K562 (cell line): ENCODE data around the gene CEMIP. TPM values are rescaled to one million over a fixed set of nuclear protein-coding genes. Genes with fewer than 3 reads are reported as not detected.

Experiments used
- BDP1 ChIP-seq: IDR thresholded peaks from 3 replicates; pipeline ENCODE4 v1.6.1; 2011; ENCODE audit not compliant: insufficient read length, insufficient read depth
- CBX1 ChIP-seq: sonication (generic); IDR thresholded peaks from 2 replicates; pipeline ENCODE4 v1.6.1; 2016; ENCODE audit warnings: antibody characterized with exemption, low read depth, mild to moderate bottlenecking
- CTBP1 ChIP-seq: fragments of 450-650 bp; IDR thresholded peaks from 2 replicates; pipeline ENCODE4 v1.6.1; 2016; ENCODE audit warnings: borderline replicate concordance
- KAT8 ChIP-seq: fragments of 450-650 bp; IDR thresholded peaks from 2 replicates; pipeline ENCODE4 v1.6.1; 2016; ENCODE audit warnings: low read depth, mild to moderate bottlenecking
- XRCC5 ChIP-seq: fragments of 200-400 bp; formaldehyde crosslinking; IDR thresholded peaks from 2 replicates; pipeline ENCODE4 v1.6.1; 2017; ENCODE audit warnings: low read depth, mild to moderate bottlenecking, low read length
- ZBTB1 ChIP-seq: sonication (generic); formaldehyde crosslinking; IDR thresholded peaks from 2 replicates; pipeline ENCODE4 v1.8.1; 2023; ENCODE audit warnings: missing genetic modification reagents, low read depth, mild to moderate bottlenecking, borderline replicate concordance
- ZNF436 ChIP-seq: fragments of 250-450, 450-650 bp; sonication (Bioruptor Pico); formaldehyde crosslinking; IDR thresholded peaks from 2 replicates; pipeline ENCODE4 v1.7.0; 2020; ENCODE audit warnings: mild to moderate bottlenecking
- polyA plus RNA-seq, 8 experiments: library from polyadenylated mRNA; depleted of rRNA in 4 of 8; stranded (reverse) in 5 of 8; unstranded in 3 of 8; fragments of >200 nt; fragmentation: Nextera tagmentation in 2 of 8; fragmentation: Illumina TruSeq in 1 of 8; extraction: Ambion mirVana in 2 of 8; extraction: Trizol in 1 of 8; gene quantifications; 2 replicates each; pipeline versions ENCODE4 v1.2.1 to v1.2.3, GENCODE V29; 2011 to 2014; ENCODE audit warnings: inconsistent platforms in 1 of 8, missing spikeins in 1 of 8
- total RNA-seq, 7 experiments: library from RNA; depleted of rRNA in 6 of 7; stranded (reverse); fragments of >200 nt in 6 of 7; fragmentation: Illumina TruSeq in 2 of 7; extraction: Trizol in 2 of 7; gene quantifications; 2 replicates each; pipeline versions ENCODE4 v1.2.1 to v1.2.3, GENCODE V29; 2011 to 2021; ENCODE audit warnings: low replicate concordance in 1 of 7
- TF ChIP-seq, protein P1 (sequence below): fragments of 250-450 bp; sonication (Bioruptor Pico); IDR thresholded peaks from 2 replicates; pipeline ENCODE4 v1.4.0; 2020

The CEMIP gene
- total and polyA plus RNA-seq, 9 of the 15 experiments (the other 6 are each of a cell fraction or from before 2014, with no cell fraction given) = 0.33 TPM; not detected in 8

DNA sequence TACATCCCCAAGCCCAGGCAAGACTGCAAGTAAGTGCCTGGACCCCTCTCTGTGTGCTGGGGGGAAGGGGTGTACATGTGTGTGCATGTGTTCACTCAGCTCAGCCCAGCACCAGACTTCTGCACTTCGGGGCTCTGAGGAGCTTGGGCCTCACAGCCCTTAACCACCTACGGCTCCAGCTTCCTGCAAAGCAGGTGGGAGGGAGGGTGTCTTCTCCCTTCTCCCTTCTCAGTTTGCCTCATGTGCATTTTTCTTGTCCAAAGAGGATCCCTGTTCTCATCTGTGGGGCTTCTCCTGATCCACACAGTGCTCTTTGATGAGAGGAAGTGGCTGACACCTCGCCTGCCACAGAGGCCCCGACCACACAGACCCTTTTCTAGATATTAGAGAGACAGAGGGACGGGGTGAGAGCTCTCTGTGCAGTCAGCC, 141.1 kb downstream of the CEMIP start (continued):
- no peak for TF ChIP-seq CBX1
- TF ChIP-seq ZBTB1 (CRISPR knock-in tag) = no peak
- TF ChIP-seq KAT8 = no peak
- no peak for TF ChIP-seq ZNF436 (CRISPR knock-in tag)
- TF ChIP-seq, protein P1, sequence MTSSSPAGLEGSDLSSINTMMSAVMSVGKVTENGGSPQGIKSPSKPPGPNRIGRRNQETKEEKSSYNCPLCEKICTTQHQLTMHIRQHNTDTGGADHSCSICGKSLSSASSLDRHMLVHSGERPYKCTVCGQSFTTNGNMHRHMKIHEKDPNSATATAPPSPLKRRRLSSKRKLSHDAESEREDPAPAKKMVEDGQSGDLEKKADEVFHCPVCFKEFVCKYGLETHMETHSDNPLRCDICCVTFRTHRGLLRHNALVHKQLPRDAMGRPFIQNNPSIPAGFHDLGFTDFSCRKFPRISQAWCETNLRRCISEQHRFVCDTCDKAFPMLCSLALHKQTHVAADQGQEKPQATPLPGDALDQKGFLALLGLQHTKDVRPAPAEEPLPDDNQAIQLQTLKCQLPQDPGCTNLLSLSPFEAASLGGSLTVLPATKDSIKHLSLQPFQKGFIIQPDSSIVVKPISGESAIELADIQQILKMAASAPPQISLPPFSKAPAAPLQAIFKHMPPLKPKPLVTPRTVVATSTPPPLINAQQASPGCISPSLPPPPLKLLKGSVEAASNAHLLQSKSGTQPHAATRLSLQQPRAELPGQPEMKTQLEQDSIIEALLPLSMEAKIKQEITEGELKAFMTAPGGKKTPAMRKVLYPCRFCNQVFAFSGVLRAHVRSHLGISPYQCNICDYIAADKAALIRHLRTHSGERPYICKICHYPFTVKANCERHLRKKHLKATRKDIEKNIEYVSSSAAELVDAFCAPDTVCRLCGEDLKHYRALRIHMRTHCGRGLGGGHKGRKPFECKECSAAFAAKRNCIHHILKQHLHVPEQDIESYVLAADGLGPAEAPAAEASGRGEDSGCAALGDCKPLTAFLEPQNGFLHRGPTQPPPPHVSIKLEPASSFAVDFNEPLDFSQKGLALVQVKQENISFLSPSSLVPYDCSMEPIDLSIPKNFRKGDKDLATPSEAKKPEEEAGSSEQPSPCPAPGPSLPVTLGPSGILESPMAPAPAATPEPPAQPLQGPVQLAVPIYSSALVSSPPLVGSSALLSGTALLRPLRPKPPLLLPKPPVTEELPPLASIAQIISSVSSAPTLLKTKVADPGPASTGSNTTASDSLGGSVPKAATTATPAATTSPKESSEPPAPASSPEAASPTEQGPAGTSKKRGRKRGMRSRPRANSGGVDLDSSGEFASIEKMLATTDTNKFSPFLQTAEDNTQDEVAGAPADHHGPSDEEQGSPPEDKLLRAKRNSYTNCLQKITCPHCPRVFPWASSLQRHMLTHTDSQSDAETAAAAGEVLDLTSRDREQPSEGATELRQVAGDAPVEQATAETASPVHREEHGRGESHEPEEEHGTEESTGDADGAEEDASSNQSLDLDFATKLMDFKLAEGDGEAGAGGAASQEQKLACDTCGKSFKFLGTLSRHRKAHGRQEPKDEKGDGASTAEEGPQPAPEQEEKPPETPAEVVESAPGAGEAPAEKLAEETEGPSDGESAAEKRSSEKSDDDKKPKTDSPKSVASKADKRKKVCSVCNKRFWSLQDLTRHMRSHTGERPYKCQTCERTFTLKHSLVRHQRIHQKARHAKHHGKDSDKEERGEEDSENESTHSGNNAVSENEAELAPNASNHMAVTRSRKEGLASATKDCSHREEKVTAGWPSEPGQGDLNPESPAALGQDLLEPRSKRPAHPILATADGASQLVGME (CRISPR knock-in tag) = no peak
- TF ChIP-seq CTBP1 = no peak
- TF ChIP-seq XRCC5 = no peak
- no peak for TF ChIP-seq BDP1
